NCI-H1048 (cell line): ENCODE data around the gene DGKI.
"Not testable (repeated sequence)": the region's sequence is repeated elsewhere in the genome, so short reads cannot be mapped to it uniquely, and the experiment has no call there.

ENCODE experiments used
- DNase-seq: peaks from one replicate; lab custom pipeline; 2025; lab: John Stamatoyannopoulos, UW

DGKI gene

DNA sequence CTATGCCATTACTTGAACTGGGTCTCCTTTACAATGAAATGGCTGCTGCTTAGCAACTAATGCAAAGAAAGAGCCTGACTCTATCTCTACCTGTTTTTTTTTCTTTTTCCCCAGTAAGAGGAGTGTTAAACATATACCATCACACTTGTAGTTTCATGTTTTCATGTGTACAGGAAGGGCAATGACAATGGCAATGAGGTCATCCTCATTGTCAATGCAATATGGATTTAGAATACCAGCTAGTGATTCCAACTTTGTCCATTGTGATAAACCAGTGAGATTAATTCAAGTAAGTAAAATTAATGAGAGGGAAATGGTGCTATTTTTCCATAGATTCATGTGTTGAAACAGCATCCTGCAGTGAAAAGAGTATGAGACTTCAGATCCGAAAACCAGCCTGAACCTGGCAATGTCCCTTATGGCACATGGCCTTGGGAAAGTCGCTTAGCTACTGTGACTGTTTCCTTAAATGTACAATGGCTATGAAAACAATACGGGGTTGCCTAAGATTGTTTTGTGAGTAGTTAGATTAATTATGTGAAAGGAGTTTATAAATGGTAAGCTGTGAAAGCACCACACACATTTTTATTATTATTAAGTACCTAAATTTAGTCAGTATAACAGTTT is 11.2 kb downstream of the DGKI start:
- no peak for DNase-seq

DNA sequence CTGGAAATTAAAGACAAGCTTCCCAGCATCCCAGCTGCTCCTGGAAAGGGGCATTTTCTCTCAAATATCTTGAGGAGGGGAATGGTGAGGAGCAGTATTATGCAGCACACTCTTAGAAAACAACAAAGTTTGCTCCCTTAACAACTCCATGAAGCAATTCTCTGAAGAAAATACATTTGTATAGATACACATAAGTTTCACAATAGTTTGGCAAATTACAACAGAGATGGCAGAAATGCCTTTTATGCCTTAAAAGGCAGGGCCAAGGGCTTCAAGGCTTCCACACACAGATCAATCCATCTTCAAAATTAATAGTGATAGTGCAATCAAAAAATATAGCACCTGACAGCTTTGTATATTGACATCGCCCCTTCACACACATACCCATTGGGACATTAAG is 12.2 kb downstream of the DGKI start:
- DNase-seq: no peak

DNA sequence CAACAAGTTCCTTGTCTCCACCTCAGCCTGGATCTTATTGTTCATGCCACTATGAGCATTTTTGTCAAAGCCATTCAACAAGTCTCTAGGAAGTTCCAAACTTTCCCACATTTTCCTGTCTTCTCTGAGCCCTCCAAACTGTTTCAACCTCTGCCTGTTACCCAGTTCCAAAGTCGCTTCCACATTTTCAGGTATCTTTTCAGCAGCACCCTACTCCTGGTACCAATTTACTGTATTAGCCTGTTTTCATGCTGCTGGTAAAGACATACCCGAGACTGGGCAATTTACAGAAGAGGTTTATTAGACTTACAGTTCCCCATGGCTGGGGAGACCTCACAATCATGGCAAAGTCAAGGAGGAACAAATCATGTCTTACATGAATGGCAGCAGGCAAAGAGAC is 13.8 kb downstream of the DGKI start:
- not testable (repeated sequence) for DNase-seq

DNA sequence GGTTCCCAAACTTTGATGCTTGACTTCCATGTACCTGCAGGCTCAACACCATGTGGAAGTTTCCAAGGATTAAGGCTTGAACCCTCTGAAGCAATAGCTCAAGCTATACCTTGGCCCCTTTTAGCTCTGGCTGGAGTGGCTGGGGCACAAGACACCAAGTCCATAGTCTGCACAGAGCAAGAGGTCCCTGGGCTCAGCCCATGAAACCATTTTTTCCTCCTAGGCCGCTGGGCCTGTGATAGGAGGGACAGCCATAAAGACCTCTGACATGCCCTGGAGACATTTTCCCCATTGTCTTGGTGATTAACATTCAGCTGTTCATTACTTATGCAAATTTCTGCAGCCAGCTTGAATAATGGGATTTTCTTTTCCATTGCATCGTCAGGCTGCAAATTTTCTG is 14.4 kb downstream of the DGKI start:
- no peak for DNase-seq

DNA sequence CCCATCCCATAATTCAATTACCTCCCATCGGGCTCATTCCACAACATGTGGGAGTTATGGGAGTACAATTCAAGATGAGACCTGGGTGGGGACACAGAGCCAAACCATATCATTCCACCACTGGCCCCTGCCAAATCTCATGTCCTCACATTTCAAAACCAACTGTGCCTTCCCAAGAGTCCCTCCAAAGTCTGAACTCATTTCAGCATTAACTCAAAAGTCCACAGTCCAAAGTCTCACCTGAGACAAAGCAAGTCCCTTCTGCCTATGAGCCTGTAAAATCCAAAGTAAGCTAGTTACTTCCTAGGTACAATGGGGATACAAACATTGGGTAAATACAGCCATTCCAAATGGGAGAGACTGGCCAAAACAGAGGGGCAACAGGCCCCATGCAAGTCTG is 15.2 kb downstream of the DGKI start:
- not testable (repeated sequence) for DNase-seq

DNA sequence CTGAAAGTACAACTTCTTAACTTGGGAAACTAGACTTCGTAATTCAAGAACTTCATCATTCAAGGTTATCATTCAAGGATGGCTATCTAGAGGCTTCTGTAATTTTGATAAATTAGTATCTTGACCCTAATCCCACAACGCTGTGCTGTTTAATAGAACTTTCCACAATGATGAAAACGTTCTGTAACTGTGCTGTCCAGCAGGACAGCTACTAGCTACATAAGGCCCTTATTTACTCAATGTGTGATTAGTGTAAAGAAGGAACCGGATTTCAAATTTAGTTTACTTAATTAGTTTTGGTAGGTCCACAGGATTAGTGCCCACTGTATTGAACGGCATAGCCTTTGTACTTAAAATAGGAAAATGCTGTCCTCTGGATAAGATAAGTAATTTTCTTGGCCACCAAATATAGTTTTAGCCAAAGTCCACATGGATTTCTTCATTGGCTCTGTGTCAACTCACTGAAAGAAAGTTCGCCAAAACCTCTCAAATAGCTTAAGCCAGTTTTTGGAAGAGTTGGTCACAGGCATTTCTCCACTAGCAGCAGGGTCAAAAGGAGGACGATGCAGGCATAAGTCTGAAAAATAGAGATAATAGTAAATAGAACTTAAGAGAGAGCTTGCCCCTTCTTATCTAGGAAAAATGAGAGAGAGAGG is 17.3 kb downstream of the DGKI start:
- DNase-seq: no peak

DNA sequence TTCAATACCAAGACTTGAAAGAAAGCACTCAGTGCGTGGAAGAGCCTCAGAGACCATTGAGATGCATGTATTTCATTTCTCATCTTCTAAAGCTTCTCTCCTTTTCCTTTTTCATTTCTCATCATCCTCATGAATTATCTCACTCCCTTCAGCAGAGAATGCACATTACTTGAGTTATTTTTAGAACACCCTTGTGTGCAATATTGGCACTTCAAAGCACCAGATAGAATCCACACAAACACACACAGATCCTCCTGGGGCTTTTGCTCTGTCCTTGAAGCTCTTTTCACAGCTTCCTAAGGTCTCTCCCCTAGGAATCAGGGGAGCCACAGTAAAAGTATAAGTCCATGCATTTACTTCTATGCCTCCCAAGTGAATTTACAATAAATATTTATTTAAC is 18.3 kb downstream of the DGKI start:
- DNase-seq: no peak

DNA sequence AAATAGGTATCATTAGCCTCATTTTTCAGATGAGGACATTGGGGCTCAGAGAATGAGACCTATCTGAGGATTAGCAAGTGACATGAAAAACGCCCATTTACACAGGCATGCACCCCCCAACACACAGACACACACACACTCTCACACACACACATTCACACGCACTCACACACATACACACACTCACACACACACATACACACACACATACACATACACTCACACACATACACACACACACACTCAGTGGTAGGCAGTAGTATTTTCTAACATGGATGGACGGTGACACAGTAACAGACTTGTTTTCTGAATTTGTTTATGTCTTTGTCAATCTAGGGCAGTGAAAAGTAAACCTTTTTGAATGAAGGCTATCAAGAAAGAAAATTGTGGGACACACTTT is 21.3 kb downstream of the DGKI start:
- DNase-seq: no peak

DNA sequence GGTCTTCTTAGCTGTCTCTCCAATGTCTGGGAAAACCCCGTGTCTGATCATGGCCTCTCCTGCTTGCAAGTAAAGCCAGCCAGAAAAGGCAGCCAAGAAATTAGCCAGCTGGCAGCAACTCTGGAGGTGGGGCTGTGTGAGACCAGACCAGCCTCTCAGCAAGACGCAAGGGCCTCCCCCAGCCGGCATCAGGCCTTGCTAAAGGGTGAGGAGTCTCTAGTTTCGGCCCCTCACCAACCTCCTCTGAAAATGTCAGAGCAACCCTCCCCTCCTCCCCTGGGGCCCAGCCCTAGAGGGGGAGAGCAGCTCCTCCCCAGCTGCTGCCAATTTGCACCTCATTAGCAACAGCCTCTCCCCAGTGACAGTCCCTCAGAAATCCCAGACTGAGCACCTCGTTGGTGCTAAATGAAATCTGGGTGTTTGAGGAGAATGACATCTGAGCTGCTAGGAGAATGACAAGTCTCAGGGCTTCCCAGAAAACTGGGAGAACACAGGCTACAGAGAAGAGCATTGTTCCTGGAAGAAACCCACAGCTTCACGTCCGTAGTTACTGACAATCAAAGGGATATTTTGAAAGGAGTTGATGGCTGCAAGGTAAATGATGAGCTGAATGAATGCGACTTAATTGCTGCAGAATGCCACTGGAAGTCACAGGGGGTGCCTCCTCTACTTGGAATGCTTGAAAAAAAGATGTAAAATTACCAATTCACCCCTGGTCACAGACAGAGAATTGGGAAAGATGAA is 25.9 kb downstream of the DGKI start:
- no peak for DNase-seq

DNA sequence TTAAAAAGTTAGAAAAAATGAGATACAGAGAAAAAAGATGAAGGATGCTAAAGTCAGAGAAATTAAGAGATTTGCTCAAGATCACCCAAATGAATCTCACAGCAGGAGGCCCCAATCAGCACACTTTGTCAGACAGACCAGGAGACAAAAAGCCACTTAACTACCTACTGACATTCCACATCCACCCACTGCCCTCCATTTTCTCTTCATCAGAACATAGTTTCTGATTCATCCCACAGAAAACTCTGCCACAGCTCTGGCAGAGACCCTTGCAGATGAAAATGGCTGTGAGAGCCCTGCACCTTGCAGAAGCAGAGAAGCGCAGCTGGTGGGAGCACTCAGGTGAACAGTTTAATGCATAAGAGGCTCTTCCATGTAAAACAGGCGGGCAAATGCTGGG is 26.6 kb downstream of the DGKI start:
- DNase-seq: no peak

DNA sequence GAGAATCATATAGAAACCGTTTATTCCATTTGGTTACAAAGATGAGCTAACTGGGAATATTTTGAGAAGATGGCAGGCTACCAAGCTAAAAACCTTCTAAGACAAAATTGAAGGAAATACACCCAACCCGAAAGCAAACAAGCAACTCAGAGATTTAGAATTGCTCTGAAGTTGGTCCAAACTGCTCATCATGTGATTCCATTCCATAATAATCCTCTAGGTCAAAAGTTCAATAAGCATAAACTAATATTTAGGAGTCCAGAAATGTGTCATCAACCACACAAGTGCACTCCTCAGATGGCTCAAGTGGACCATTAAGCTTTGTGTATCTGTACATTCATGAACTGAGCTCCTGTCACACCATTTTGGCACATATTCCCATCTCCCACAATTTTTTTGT is 28.7 kb downstream of the DGKI start:
- no peak for DNase-seq

DNA sequence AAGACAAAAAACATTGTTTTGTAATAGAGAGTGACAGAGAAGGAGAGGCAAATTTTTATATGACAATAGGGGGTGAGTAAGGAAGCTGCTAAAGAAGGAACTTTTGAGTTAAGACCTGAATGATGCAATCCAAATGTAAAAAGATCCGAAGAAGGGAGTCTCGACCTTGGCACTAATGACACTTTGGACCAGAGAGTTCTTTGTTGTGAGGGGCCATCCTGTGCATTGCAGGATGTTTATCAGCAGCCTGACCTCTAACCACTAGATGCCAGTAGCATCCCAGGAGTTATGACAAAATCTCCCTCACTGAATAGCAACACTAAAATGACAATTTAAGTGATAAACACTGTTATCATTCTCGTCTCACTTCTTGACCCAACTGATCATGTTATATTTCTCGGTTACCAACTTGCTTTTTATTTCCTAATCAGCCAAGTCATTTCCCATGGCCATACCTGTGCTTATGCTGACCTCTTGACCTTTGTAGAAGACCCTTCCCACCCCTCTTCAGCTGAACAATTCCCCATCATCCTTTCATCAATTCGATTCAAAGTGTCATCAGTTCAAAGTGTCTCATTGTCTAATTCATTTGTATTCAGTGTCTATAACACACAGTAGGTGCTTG is 30.0 kb downstream of the DGKI start:
- no peak for DNase-seq

DNA sequence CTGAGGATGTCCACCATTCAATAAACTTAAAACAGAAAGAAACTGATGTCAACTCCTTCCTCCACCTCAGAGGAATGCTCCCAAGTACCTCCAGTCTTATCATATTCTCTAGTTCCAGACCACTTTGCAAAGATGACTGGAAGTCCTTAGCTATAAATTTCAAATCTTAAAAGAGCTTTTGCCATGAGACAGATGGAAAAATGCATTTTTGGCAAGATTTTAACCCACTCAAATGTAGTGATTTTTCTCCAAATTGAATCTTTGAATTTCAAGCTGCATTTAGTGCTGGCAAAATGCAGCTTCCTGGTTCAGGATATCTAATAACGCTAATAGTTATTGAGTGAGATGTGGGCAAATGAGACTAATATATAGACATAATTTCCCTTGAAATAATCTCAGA is 33.2 kb downstream of the DGKI start:
- no peak for DNase-seq

DNA sequence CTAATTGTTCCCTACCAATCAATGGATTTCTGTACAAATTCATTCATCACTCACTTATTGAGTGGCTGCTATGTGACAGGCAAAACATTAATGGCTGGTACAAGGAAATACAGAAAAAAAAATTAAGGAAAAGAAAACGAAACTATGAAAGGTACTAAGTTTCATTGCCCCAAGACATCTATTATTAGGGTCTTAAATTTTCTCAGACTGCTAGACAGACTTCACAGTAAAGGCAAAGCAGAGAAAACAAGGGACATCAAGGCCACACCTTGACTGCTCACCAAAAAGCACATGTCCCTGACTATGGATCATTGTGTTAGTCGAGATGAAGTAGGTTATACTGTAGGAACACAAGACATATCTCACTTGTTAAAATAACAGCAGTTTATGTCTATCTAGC is 36.5 kb downstream of the DGKI start:
- DNase-seq: no peak

DNA sequence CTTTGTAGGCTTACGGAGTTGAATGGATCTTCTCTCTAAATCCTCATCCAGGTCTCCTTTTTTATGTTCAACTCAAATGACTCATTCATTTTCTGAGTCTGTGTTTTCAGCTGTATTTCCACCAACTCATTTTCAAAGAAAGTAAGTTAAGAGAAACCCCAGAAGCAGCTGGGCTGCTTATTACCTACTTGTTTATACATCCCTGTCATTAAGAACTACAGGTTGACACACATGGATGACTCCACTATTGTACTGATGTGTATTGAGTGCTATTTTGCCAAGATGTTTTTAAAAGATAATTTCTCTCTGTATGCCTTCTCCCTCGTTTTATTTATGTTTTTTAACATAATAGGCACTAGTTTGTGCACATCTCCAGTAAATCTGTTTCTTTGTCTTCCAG is 41.9 kb downstream of the DGKI start:
- no peak for DNase-seq

DNA sequence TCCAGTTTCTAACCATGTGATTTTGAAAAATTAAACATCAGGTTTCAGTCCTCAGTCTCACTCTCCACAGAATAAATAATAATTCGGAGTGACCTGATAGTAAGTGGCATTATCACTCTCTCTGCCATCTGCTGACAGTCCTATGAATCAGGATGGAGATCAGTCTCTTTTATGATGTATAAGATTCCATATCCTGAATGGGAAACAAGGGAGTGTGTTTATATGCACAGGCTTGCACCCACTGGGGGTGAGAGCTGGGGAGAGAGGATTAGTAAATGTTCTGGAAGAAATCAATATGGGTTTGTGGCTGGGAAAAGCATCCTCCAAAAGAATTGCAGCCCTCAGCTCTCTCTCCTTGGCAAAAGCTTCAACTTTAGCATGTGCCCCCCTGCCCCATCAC is 45.3 kb downstream of the DGKI start:
- DNase-seq: no peak

DNA sequence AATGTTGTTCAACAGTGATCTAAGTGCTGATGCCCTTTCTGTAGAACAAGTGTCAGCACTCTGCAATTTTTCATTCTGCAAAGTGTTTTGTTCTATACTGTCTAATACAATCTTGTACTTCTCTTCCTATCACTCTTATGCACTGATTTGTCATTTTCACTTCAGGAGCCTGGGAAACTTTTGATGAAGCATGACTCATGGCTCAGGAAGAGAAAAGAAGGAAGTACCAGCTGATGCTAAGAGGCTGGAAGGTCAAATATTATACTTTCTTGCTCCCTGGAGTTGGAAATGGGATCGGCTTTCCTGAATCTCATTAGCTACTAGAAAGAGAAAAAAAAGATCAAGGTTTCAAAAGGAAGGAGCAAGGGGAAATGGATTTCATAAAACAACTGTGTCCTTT is 45.8 kb downstream of the DGKI start:
- no peak for DNase-seq

DNA sequence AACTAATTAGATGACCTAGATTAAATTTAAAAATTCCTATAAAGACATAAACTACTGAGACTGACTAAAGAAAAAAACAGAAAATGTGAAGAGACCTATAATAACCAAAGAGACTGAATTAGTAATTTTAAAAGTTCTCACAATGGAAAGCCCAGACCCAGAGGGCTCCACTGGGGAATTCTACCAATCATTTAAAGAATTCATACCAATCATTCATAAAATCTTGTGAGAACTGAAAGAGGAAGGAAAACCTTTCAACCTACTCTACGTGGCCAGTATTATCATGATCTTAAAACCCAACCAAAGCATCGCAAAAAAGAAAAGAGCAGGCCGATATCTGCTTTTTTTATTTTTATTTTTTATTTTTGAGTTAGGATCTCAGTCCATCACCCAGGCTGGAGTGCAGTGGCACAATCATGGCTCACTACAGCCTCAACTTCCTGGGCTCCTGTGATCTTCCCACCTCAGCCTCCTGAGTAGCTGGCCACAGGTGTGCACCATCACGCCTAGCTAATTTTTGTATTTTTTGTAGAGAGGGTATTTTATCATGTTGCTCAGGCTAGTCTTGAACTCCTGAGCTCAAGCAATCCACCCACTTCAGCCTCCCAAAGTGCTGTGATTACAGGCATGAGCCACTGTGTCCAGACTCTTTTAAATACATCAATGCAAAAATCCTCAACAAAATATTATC is 48.6 kb downstream of the DGKI start:
- no peak for DNase-seq

DNA sequence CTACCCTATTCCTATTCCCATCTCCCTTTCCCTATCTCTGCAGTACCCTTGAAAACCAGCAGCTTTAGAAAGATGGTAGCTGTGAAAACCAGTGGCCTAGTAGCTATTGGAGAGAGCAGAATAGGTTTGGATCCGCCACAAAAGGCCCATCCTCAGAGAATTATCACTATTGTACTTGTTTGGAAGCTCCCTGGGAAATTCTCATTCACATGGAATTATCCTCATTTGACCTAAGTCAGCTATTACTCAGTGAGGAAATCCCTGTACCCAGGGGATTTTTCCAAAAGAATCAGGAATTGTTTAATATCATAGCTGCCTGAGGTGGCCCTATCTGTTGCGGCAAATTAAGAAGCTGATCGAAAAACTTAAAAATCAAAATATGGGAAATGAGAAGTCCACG is 51.6 kb downstream of the DGKI start:
- no peak for DNase-seq

DNA sequence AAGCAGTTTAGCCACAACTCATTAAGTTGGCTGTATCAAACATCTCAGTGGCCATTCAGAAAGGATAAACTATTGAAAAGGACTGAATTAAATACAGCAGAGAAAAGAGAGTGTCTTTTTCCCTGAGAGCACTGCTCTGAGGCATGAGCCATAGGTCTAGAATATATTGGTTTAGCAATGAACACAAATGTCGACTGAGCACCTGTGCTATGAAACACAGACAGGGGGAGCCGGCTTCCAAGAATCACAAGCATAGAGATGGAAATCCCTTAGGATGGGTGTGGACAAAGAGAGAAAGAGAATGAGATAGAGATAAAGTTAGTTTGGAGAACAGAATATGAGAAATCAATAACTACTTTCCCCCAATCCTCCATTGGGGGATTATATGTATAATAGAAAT is 54.8 kb downstream of the DGKI start:
- DNase-seq: no peak

DNA sequence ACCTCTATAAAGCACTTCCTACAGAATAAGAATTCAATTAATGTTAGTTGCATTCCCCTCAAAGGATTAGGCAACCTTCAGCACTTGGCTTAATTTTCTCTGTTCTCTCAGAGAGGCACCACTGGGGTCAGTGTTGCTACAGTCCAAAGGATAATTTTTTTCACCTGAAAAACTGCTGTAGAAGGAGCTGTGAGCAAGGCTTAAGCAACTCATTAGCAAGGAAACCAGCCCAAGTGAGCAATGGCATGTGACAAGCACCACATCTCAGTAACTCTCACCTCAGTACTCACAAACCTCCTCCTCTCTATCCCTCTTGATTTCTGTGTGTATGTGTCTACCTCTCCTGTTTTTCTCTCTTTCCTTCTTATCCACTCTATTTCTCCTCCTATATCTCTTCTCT is 55.9 kb downstream of the DGKI start:
- no peak for DNase-seq

DNA sequence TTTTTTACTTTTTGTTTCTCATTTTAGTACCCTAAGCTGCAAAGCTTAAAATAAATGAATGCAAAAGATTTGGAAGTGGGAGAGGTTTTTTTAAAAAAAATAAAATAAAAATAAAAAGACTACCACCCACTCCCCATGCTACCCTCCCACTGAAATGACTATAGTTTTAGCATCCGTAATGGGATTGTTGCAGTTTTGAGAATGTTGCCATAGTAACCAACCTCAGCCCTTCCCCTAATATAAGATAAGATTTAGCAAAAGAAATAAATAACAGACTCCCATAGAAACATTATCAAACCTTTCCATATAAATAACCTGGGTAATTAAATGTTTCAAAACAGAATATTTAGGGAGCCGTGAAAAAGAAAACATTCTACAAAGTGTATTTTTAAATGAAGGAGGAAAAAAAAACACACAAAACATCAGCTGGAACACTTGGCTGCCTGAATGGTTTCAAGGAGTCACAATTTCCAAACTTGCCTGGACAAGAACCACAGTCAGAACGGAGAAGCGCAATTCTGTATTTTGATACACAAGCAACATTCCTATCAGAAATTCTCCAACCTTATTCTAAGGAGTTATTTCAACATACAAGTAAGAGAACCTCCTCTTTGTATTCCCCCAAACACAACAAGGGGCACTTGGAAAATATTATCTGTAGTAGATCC is 57.4 kb downstream of the DGKI start:
- no peak for DNase-seq
